Stimulated activated CD4-positive, alpha-beta T cell treated with anti-CD3 and anti-CD28 coated beads, TNF-alpha, amount 100 ng/mL, for 24 hours (primary cell): ENCODE measurements around the gene CFL1.
A peak's percentile ranks its signal among the peaks of the same experiment; 100 is the strongest.

Experiments
- DNase-seq, 3 experiments: peaks; one replicate each; pipeline ENCODE4 v3.0.0-alpha.2; 2020; ENCODE audit warnings: low read depth in 3 of 3

Gene CFL1

DNA sequence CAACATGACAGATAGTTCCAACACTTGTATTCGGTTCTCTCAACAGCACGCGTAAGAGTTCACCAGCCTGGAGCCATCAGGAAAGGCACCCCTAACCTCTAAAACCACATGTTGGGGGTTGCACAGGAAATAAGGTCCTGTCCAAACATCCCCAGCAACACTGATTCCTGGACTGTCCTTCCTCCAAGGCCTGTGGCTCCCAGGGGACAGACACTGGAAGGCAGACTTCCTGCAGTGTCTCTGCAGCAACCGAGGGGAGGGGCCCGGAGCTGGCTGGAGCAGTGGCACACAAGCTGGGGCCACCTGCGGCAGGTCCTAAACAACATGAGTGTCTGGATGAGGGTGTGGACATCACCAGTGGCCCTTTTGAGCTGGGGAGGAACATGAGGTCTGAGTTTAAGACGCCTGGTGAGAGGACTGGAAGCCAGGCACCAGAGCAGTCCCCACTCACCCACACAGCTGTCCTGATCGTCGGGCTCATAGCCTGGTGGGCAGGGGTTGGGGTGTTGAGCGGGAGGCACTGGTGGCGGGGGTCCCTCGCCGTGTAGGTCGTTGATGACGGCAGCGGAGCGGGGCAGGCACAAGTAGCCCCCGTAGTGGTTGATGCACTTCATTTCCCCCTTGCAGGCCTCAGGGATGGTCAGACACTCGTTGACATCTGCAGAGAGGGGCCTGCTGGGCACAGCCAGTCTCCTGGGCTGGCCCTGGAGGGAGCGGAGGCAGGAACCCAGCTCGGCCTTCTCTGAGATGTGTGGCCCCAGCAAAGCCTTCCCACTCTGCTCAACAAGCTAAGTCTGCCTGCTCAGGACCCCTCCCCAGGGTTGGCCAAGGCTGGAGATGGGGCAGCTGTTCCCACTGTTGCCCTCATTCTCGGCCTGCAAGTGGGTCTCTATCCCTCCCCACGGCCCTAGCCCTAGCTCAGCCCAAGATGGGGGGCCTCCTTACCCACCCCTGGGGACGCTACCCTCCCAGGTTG, 13.0 kb upstream of the CFL1 start:
- no peak for DNase-seq

DNA sequence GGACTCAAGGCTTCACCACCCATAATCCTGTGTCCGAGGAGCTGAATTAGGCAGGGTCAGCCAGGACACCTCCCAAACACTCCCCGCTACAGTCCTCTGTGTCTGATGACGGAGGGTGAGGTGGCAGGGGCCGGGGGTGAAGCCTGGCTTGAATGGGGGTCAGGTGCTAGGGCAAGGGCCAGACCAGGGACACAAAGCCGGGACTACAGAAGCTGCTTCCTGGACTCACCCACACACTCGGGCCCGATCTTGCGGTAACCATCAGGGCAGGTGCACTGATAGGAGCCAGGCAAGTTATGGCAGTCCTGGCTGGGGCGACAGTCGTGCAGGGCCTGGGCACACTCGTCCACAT, 12.3 kb upstream of the CFL1 start:
- no peak for DNase-seq

DNA sequence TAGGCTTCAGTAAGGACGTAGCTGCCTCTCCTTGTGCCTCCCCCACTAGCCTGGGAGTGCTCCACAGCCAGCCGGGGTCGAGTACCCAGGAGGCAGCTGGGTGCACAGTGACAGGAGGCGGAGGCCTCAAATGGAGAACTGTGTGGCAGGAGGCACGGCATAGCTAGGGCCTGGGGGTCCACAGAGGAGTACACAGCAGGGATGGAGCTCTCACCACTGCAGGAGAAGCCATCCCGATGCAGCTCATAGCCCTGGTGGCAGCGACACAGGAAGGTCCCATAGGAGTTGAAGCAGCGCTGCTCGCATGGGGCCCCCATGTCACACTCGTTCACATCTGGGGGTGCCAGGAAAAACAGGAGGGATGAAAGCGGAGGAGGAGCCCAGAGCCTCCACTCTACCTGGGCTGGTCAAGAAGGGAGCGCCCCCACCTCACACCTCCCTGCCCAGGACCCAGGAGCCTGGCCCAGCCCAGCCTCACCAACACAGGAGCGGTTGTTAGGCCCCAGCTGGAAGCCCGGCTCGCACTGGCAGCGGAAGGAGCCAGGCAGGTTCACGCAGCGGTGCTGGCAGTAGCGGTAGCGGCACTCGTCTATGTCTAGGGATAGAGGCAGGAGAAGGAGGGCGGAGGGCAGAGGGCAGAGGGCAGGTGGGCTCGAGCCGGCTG, 11.8 kb upstream of the CFL1 start:
- no peak for DNase-seq

DNA sequence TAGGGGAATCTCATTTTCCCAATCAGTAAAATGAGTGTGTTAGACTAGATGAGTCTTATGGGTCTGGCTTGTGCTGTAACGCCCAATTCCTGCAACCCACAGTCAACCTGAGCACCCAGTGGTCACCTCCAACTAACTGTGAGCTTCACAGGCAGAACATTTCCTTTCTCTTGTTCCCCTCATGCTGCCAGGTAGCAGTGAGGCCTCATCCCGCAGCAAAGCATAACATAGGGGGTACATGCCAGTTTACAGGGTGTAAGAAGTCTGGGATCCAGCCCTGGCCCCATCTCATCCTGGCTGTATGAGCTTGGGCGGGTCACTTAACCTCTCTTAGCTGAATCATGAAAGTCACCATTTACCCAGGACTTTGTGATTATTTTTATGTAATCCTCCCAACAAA, 10.9 kb upstream of the CFL1 start:
- no peak for DNase-seq

DNA sequence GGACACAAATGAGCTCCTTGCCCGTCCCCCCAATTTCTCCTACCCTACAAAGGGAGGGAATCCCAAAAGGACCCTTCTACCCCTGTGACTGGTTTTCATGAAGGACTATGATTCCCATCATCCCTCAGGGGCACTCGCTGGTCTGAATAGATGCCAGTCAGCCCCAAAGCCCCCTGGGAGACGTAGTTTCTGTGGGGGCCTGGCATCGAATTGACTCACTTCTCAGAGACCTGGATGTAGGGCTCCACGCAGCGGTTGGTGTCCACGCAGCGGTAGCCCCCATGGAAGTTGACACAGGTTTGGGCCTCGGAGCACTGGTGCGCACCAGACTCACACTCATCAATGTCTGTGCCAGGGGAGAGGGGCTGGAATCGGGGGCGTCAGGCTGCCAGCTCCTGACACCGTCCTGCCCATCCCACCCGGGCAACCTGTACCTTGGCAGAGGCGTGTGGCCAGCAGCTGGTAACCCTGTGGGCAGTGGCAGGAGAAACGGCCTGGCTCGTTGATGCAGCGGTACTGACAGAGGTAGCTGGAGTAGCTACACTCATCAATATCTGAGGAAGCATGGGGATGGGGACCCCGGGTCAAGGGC, 10.2 kb upstream of the CFL1 start:
- DNase-seq = no peak

DNA sequence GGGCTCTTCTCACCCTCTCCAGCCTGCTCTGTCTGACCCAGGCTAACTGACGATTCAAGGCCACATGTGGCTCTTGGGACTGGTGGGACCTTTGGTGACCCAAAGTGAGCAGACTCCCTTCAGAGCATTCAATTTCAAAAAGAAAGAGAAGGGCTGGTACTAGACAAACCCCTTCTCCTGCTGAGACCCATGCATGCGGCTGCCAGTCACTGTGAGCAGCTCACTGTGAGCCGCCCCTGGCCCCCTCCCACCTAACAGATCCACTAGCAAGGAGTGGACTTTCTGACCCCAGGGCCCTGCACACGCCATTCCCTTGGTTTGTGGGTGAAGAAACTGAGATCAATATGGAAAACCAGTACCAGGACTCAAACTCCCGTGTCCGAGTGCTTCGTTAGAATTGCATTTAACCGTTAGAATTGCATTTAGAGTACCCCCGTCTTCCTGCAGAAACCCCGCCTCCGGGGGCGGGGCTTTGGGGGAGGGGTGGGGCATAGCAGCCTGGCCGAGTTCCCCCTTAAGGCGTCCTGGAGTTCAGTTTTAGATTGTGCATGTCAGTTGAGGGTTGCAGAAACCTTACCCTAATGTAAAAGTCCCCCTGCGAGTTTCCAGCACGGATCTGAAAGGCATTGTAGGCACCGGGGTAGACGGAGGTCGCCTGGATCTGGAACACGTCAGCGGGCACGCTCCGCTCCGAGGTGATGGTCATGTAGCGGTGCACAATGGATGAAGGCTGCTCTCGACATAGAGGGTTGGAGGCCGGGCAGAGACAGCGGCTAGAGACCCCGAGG, 9.5 kb upstream of the CFL1 start:
- DNase-seq = no peak

DNA sequence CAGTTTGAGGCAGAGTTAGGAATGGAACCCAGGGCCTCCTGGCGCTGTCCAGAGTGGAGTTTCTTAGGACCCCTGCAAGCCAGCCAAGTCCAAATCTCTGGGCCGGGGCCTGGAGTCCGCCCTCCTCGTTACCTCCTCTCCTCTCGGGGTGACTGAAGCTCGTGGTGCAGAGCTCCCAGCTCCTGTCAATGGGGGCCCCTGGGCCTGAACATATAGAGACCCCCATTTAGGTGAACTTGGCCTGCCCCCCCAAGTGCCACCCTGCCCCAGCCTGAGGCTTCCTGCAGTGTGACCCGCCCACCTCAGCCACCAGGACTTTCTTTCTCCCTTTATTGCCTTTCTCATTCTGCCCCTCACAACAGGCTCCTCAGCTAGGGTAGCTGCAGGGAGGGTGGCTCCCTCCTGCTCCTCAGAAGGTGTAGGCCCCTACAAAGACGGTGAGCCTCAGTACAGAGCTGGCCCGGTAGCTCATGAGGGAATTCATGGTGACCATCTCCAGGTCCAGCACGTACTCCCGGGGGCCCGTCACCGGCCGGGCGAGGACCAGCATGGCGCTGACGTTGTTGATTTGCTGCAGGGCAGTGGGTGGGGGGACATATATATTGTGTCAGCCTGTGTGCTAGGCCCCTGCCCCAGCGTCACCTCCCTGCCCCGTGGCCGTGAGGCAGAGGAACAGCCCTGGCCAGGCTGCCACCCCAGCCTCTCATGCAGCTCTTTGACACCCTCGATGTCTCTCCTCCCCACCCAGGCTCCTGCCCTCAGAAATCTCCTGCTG, 8.7 kb upstream of the CFL1 start:
- no peak for DNase-seq

DNA sequence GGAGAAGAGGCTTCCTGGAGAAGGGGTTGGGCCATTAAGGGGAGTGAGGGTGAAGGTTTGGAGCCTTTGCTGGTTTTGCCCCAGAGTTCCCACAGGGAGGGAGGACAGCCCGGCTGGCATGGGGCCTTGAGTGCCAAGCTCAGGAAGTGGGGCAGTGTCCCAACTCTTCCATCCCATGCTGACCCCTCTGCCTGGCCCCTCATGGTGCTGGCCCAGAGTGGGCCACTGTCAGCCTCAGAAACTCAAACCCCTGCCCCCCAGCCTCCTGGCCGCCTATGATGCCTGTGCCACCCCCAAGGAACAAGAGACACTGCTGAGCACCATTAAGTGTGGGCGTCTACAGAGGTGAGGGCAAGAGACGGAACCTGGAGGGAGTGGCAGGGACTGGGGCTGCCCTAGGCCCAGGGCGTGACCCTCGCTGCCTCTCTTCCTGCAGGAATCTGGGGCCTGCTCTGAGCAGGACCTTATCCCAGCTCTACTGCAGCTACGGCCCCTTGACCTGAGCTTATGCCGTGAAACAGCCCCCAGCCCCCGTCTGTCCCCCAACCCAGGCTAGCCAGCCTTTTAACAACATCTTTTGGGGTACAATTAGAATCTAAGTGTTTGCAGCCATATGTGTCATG, 7.7 kb upstream of the CFL1 start:
- no peak for DNase-seq

DNA sequence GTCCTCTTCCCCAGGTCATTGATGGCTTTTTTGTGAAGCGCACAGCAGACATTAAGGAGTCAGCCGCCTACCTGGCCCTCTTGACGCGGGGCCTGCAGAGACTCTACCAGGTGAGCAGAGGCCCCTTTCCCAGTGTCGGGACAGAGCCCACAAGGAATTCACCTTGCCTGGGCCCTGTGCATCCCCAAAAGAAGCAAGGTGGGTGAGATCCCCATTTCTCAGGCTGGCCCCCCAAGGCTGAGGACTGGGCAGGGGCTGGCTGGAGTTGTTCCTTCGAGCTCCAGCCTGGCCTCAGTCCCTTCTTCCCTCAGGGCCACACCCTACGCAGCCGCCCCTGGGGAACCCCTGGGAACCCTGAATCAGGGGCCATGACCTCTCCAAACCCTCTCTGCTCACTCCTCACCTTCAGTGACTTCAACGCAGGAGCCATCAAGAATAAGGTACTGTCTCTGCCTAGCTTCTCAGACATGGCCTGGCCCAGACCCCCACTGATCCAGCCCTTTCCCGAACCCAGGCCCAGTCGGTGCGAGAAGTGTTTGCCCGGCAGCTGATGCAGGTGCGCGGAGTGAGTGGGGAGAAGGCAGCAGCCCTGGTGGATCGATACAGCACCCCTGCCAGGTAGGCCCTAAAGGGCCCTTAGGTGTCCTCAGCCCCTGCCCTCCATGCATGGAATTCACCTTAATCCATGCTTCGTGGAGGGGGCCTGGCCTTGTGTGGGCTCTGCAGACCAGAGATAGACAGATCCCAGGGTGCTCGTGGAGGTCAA, 6.9 kb upstream of the CFL1 start:
- DNase-seq = no peak

DNA sequence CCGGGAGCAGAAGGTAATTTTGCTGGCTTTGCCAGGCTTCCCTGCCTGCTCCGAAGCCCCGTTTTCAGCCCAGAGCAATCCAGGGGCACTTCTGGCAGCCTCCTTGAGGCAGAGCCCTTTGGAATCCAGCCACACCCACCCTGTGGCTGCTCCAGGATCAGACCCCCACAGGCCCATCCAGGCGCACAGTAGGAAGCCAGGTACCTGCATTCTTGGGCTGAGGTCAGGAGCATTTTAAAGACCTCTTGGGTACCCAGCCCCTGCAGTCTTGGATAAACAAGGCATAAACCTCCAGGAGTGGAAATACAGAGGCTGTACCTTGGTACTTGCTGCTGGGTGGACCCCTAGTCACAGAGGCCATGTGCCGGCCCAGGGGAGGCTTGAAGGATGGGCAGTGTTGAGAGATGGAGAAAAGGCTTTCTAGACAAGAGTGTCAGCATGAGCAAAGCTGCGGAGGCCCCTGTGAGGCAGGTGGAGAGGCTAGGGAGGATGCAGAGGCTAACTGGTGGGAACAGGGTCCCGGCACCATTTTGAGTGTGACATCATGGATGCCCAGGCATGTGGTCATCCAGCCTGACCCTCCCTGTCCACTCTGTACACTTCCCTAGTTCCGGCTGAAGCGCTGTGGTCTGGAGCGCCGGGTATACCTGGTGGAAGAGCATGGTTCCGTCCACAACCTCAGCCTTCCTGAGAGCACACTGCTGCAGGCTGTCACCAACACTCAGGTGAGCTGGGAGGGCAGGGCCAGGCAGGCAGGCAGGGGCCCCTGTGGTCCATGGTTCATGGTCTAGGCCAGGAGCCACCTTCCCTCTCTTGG, 6.1 kb upstream of the CFL1 start:
- no peak for DNase-seq

DNA sequence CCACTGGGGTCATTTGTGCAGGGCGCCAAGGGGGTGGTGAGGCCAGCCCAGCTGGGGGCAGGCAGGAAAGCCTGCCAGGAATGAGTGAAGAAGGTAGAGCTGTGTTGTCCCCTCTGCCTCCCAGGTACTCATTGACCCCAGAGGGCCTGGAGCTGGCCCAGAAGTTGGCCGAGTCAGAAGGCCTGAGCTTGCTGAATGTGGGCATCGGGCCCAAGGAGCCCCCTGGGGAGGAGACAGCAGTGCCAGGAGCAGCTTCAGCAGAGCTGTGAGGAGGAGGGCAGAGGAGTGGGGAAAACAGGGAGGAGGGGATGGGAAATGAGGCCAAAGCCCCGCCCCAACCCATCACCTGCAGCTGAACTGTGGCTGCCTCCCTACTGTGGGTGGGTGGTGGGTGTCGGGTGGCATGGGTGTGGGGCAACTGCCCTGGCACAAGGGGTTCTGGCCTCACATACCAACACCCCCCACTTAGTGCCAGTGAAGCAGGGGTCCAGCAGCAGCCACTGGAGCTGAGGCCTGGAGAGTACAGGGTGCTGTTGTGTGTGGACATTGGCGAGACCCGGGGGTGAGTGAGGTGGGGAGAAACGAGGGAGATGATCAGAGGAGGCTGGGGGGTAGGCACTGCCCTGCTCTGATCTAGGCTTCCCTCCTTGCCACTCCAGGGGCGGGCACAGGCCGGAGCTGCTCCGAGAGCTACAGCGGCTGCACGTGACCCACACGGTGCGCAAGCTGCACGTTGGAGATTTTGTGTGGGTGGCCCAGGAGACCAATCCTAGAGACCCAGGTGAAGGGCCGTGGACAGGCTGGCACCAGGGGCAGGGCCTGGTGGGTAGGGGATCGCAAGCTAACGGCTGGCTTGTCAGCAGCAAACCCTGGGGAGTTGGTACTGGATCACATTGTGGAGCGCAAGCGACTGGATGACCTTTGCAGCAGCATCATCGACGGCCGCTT, 5.2 kb upstream of the CFL1 start:
- DNase-seq = no peak

DNA sequence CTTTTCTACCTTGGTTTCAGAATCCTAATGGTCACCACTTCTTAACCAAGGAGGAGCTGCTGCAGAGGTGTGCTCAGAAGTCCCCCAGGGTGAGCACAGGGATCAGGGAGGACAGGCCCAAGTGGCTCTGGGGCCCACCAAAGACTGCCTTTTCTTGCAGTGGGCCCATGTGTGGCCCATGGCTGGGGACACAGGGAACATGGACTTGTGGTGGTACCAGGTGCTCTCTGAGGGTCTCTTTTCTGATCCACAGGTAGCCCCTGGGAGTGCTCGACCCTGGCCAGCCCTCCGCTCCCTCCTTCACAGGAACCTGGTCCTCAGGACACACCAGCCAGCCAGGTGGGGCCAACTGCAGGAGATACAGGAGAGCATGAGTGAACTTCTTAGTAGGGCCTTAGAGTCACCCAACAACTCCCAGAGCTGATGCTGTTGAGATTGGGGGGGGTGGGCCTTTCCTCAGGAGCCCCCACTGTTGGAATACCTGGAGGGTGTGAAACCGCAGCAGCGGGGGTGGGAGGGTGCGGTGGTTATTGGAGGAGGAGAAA, 4.3 kb upstream of the CFL1 start:
- no peak for DNase-seq

DNA sequence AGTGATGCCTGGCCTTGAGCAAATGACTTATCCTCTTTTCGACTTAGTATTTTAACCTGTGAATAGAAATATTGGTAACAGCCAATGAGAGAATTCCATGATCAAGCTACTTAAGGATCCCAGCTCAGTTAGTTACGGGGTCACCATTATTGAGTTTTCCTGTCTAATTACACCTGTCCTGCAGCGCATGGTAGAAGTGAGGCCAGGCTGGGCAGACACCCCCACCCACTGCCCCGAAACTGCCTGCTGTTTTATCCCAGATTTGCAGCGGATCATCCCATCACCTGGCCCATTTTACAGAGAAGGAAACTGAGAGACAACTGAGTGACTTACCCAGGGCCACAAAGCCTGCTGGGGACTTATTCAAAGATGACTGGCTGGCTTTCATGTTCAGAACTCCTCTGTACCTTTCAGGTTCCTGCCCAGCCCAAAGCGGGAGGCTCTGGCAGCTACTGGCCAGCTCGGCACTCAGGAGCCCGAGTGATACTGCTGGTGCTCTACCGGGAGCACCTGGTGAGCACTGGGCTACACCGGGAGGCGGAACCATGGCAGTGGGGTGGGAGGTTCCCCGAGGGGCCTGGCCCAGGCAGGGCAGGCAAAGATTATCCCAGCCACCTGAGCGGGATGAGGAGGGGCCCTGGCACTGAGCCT, 3.7 kb upstream of the CFL1 start:
- no peak for DNase-seq

DNA sequence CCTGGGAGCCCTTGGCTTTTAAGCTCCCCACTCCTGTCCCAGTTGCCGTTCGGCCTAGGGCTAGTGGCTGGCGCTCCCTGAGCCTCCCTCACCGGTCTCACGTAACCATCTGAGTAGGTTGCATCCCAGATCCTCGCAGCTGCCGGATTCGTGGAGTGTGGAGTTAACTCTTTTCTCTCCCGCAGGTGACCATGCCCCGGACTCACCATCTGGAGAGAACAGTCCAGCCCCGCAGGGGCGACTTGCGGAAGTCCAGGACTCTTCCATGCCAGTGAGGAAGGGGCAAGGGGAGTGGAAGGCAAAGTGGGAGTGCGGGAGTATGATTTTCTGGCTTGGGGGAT, 3.2 kb upstream of the CFL1 start:
- DNase-seq = no peak

DNA sequence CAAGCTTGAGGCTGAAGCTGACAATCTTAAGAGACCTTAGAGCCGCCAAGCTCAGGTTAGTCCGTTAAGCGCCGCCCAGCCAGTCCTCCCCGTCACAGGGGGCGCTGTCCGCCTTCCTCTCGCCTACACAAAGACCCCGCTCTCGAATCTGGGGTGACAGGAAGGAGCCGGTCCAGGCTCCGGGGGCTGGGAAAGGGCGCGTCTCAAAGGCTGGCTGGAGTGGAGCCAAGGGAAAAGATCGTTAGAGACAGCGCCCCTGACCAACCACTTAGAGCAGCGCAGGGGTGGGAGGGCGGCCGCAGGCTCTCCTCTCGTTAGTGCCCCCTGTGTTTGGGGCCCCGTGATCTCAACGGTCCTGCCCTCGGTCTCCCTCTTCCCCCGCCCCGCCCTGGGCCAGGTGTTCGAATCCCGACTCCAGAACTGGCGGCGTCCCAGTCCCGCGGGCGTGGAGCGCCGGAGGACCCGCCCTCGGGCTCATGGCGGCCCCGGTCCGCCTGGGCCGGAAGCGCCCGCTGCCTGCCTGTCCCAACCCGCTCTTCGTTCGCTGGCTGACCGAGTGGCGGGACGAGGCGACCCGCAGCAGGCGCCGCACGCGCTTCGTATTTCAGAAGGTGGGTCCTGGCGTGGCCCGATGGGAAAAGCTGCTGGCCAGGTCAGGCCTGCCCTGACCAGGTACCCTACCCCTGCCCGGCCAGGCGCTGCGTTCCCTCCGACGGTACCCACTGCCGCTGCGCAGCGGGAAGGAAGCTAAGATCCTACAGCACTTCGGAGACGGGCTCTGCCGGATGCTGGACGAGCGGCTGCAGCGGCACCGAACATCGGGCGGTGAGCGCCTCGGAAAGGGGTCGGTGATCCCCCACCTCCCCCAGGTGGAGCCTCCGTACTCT, 2.5 kb upstream of the CFL1 start, which contains the start of gene MUS81:
MUS81 (plus strand) TSS at position 156 of the 887 bp plus-strand sequence; CDS start at position 477, 321 bp downstream.
- DNase-seq = peak; percentile 90 to 95 (median 94)

DNA sequence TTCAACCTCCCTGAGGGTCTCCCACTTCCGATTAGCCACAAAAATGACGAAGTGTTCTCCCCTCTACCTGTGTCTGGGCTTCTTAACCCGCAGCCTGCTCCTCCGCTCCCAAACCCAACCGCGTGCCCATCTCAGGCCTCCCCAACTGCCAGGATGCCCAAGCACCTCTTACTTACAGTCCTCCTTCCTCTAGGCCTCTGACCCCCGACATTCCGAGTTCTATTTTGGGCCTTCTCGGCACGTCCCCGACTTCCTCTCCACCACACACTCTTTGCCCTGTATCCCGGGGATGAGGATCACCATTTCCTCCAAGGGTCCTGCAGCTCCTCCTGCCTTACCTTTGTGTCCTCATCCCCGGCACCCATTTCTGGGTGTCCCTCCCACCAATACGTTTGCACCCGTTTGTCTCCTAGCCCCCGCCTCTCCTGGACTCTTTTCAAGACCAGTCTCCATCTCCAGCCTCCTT, 1.9 kb upstream of the CFL1 start:
- DNase-seq = peak in 1 of 3 experiments; percentile 41
